K562 (cell line): ENCODE data around the gene SPATA33. TPM values are rescaled to one million over a fixed set of nuclear protein-coding genes. Genes with fewer than 3 reads are reported as not detected.

ENCODE experiments used
- NFIX ChIP-seq: fragments of 250-450 bp; sonication (Bioruptor Pico); IDR thresholded peaks from 2 replicates; pipeline ENCODE4 v1.4.0; 2020; ENCODE audit warnings: low read depth, mild to moderate bottlenecking, moderate library complexity
- SPI1 ChIP-seq: IDR thresholded peaks from 2 replicates; pipeline ENCODE4 v1.6.1; 2011; ENCODE audit warnings: low read depth, low read length, control low read depth, borderline replicate concordance
- SRF ChIP-seq, 2 experiments: fragments of 250-450, 450-650 bp in 1 of 2; sonication (Bioruptor Pico) in 1 of 2; sonication (generic) in 1 of 2; formaldehyde crosslinking; IDR thresholded peaks; 2 replicates each; pipeline versions ENCODE4 v1.5.0 to v1.5.1; 2020 to 2022; ENCODE audit warnings: mild to moderate bottlenecking in 1 of 2, missing genetic modification reagents in 1 of 2
- polyA plus RNA-seq, 8 experiments: library from polyadenylated mRNA; depleted of rRNA in 4 of 8; stranded (reverse) in 5 of 8; unstranded in 3 of 8; fragments of >200 nt; fragmentation: Nextera tagmentation in 2 of 8; fragmentation: Illumina TruSeq in 1 of 8; extraction: Ambion mirVana in 2 of 8; extraction: Trizol in 1 of 8; gene quantifications; 2 replicates each; pipeline versions ENCODE4 v1.2.1 to v1.2.3, GENCODE V29; 2011 to 2014; ENCODE audit warnings: inconsistent platforms in 1 of 8, missing spikeins in 1 of 8
- total RNA-seq, 7 experiments: library from RNA; depleted of rRNA in 6 of 7; stranded (reverse); fragments of >200 nt in 6 of 7; fragmentation: Illumina TruSeq in 2 of 7; extraction: Trizol in 2 of 7; gene quantifications; 2 replicates each; pipeline versions ENCODE4 v1.2.1 to v1.2.3, GENCODE V29; 2011 to 2021; ENCODE audit warnings: low replicate concordance in 1 of 7
- TF ChIP-seq, protein P1 (sequence below): fragments of 250-450 bp; sonication (Bioruptor Pico); IDR thresholded peaks from 2 replicates; pipeline ENCODE4 v1.5.0; 2020; ENCODE audit warnings: mild to moderate bottlenecking, borderline replicate concordance
- TF ChIP-seq, protein P2 (sequence below): IDR thresholded peaks from 2 replicates; pipeline ENCODE4 v1.6.1; 2011; ENCODE audit warnings: borderline replicate concordance, low read depth, mild to moderate bottlenecking, moderate library complexity, low read length; ENCODE audit not compliant: insufficient read depth, poor library complexity, severe bottlenecking
- TF ChIP-seq, protein P3 (sequence below), 2 experiments: fragments of 450-650 bp; conservative IDR thresholded peaks; 2 replicates each; pipeline ENCODE4 v1.6.1; 2017; ENCODE audit warnings: mild to moderate bottlenecking in 2 of 2, moderate library complexity in 2 of 2
- TF ChIP-seq, protein P4 (sequence below): fragments of 250-450 bp; sonication (Bioruptor Pico); IDR thresholded peaks from 2 replicates; pipeline ENCODE4 v1.5.0; 2021

The SPATA33 gene
- total and polyA plus RNA-seq, 9 of the 15 experiments (the other 6 are each of a cell fraction or from before 2014, with no cell fraction given), result 4.0 to 20.0 (median 11.8) TPM

DNA sequence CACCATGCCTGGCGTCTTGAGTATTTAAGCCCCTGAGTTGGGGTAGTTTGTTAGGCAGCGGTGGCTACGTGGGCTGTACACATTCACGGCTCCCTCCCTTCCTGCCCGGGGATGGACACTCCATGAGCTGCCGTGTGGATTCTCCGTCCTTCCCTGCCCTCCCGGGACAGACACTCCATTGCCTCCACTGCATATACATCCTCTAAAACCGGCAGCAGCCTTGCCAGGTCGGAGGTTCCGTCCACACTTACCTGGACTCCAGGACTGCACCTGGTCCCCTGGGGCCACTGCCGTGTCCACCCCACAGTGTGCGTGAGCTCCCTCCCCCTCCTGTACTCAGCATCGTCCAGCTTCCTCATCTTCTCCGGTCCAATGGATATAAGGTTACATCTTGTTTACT, 47.4 kb downstream of the SPATA33 start (continued):
- TF ChIP-seq, protein P1, sequence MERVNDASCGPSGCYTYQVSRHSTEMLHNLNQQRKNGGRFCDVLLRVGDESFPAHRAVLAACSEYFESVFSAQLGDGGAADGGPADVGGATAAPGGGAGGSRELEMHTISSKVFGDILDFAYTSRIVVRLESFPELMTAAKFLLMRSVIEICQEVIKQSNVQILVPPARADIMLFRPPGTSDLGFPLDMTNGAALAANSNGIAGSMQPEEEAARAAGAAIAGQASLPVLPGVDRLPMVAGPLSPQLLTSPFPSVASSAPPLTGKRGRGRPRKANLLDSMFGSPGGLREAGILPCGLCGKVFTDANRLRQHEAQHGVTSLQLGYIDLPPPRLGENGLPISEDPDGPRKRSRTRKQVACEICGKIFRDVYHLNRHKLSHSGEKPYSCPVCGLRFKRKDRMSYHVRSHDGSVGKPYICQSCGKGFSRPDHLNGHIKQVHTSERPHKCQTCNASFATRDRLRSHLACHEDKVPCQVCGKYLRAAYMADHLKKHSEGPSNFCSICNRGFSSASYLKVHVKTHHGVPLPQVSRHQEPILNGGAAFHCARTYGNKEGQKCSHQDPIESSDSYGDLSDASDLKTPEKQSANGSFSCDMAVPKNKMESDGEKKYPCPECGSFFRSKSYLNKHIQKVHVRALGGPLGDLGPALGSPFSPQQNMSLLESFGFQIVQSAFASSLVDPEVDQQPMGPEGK (CRISPR knock-in tag), result no peak
- TF ChIP-seq, protein P2, sequence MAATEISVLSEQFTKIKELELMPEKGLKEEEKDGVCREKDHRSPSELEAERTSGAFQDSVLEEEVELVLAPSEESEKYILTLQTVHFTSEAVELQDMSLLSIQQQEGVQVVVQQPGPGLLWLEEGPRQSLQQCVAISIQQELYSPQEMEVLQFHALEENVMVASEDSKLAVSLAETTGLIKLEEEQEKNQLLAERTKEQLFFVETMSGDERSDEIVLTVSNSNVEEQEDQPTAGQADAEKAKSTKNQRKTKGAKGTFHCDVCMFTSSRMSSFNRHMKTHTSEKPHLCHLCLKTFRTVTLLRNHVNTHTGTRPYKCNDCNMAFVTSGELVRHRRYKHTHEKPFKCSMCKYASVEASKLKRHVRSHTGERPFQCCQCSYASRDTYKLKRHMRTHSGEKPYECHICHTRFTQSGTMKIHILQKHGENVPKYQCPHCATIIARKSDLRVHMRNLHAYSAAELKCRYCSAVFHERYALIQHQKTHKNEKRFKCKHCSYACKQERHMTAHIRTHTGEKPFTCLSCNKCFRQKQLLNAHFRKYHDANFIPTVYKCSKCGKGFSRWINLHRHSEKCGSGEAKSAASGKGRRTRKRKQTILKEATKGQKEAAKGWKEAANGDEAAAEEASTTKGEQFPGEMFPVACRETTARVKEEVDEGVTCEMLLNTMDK, result no peak
- TF ChIP-seq, protein P3, sequence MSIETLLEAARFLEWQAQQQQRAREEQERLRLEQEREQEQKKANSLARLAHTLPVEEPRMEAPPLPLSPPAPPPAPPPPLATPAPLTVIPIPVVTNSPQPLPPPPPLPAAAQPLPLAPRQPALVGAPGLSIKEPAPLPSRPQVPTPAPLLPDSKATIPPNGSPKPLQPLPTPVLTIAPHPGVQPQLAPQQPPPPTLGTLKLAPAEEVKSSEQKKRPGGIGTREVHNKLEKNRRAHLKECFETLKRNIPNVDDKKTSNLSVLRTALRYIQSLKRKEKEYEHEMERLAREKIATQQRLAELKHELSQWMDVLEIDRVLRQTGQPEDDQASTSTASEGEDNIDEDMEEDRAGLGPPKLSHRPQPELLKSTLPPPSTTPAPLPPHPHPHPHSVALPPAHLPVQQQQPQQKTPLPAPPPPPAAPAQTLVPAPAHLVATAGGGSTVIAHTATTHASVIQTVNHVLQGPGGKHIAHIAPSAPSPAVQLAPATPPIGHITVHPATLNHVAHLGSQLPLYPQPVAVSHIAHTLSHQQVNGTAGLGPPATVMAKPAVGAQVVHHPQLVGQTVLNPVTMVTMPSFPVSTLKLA (conservative IDR thresholded peaks at IDR 0.05), result no peak
- TF ChIP-seq SRF (CRISPR knock-in tag; IDR thresholded peaks at IDR 0.05), result no peak
- no peak for TF ChIP-seq NFIX
- TF ChIP-seq SPI1, result no peak
- TF ChIP-seq, protein P4, sequence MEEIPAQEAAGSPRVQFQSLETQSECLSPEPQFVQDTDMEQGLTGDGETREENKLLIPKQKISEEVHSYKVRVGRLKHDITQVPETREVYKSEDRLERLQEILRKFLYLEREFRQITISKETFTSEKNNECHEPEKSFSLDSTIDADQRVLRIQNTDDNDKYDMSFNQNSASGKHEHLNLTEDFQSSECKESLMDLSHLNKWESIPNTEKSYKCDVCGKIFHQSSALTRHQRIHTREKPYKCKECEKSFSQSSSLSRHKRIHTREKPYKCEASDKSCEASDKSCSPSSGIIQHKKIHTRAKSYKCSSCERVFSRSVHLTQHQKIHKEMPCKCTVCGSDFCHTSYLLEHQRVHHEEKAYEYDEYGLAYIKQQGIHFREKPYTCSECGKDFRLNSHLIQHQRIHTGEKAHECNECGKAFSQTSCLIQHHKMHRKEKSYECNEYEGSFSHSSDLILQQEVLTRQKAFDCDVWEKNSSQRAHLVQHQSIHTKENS (CRISPR knock-in tag), result no peak
- TF ChIP-seq, all 486 proteins: peak for 0
